Medulla oblongata (tissue), 1 donor: ENCODE data around the gene PCID2.

Experiments used
- DNase-seq: peaks from one replicate; pipeline ENCODE4 v3.0.0-alpha.2; 2015; ENCODE audit errors: extremely low spot score

Gene PCID2

GRCh38 chr13:113187883-113188665, 20.4 kb downstream of the PCID2 start:
- no peak for DNase-seq

GRCh38 chr13:113187263-113187669, 21.2 kb downstream of the PCID2 start:
- DNase-seq: peak; percentile 56

GRCh38 chr13:113186061-113186900, 22.2 kb downstream of the PCID2 start:
- no peak for DNase-seq

GRCh38 chr13:113184568-113185440, 23.7 kb downstream of the PCID2 start:
- no peak for DNase-seq

GRCh38 chr13:113183450-113184129, 24.9 kb downstream of the PCID2 start:
- DNase-seq: peak; percentile 9

- no peak for DNase-seq
Observed at GRCh38 chr13:113182046-113182445, 26.4 kb downstream of the PCID2 start.

- DNase-seq: no peak
Observed at GRCh38 chr13:113179374-113180230, 28.9 kb downstream of the PCID2 start.

- DNase-seq: no peak
Observed at GRCh38 chr13:113178896-113179167, 29.6 kb downstream of the PCID2 start.

- no peak for DNase-seq
Observed at GRCh38 chr13:113178070-113178895, 30.2 kb downstream of the PCID2 start.

GRCh38 chr13:113176822-113177221, 31.6 kb downstream of the PCID2 start:
- no peak for DNase-seq

- DNase-seq: no peak
Observed at GRCh38 chr13:113176280-113176679, 32.2 kb downstream of the PCID2 start.

- DNase-seq: no peak
Observed at GRCh38 chr13:113172419-113172926, 36.0 kb downstream of the PCID2 start.

- no peak for DNase-seq
Observed at GRCh38 chr13:113171250-113172125, 37.0 kb downstream of the PCID2 start.

GRCh38 chr13:113170511-113170910, 38.0 kb downstream of the PCID2 start:
- no peak for DNase-seq

- DNase-seq: no peak
Observed at GRCh38 chr13:113169277-113170272, 38.9 kb downstream of the PCID2 start.

GRCh38 chr13:113168211-113168610, 40.3 kb downstream of the PCID2 start:
- no peak for DNase-seq

GRCh38 chr13:113167575-113167974, 40.9 kb downstream of the PCID2 start:
- DNase-seq: no peak
